Right forelimb (tissue), 1 donor: ENCODE results near the gene DPM2.

Source experiments
- DNase-seq: peaks from one replicate; pipeline ENCODE4 v3.0.0-alpha.2; 2018

Gene DPM2

GRCh38 chr9:127953768-127954505 is 16.3 kb upstream of the DPM2 start:
- DNase-seq, result no peak

- no peak for DNase-seq
Observed at GRCh38 chr9:127953154-127953553, 15.5 kb upstream of the DPM2 start.

- no peak for DNase-seq
Observed at GRCh38 chr9:127950513-127951289, 13.0 kb upstream of the DPM2 start.

GRCh38 chr9:127949827-127950512 is 12.3 kb upstream of the DPM2 start:
- no peak for DNase-seq

- DNase-seq, result no peak
Observed at GRCh38 chr9:127947841-127948710, 10.4 kb upstream of the DPM2 start.

- DNase-seq, result no peak
Observed at GRCh38 chr9:127946728-127947127, 9.1 kb upstream of the DPM2 start.

- no peak for DNase-seq
Observed at GRCh38 chr9:127945942-127946341, 8.3 kb upstream of the DPM2 start.

GRCh38 chr9:127945338-127945737 is 7.7 kb upstream of the DPM2 start:
- no peak for DNase-seq

GRCh38 chr9:127944586-127945218 is 7.0 kb upstream of the DPM2 start:
- DNase-seq, result no peak

GRCh38 chr9:127943731-127944144 is 6.1 kb upstream of the DPM2 start:
- DNase-seq, result peak; percentile 79

- no peak for DNase-seq
Observed at GRCh38 chr9:127943011-127943662, 5.5 kb upstream of the DPM2 start.

- no peak for DNase-seq
Observed at GRCh38 chr9:127942216-127943010, 4.8 kb upstream of the DPM2 start.

GRCh38 chr9:127941961-127942215 is 4.2 kb upstream of the DPM2 start:
- no peak for DNase-seq

- DNase-seq, result no peak
Observed at GRCh38 chr9:127941062-127941960, 3.7 kb upstream of the DPM2 start.

- no peak for DNase-seq
Observed at GRCh38 chr9:127940593-127940992, 2.9 kb upstream of the DPM2 start.

- no peak for DNase-seq
Observed at GRCh38 chr9:127938298-127938690, 640 bp upstream of the DPM2 start.

- no peak for DNase-seq
Observed at GRCh38 chr9:127937056-127937387, 632 bp downstream of the DPM2 start.

- DNase-seq, result no peak
Observed at GRCh38 chr9:127936347-127936852, 1.3 kb downstream of the DPM2 start.

- DNase-seq, result no peak
Observed at GRCh38 chr9:127935765-127936221, 1.9 kb downstream of the DPM2 start.

- no peak for DNase-seq
Observed at GRCh38 chr9:127934986-127935385, 2.7 kb downstream of the DPM2 start.
